ENCODE data around the gene PCDHGB7. TPM values are rescaled to one million over a fixed set of nuclear protein-coding genes. Genes with fewer than 3 reads are reported as not detected.

Gene PCDHGB7
- total RNA-seq, 1 experiment from 2014 or later, result 0.05 TPM

Other genes starting within 250 kb of the PCDHGB7 start
- gene PCDHB7, start 245.0 kb upstream of the PCDHGB7 start, total RNA-seq (2022; extraction: Qiagen RNA extraction; ENCODE audit: low read depth), result not detected in 5 replicates
- 0.25 to 0.43 TPM (median 0.34 TPM) in 5 replicates for gene PCDHB8, start 239.9 kb upstream of the PCDHGB7 start, total RNA-seq (2022; extraction: Qiagen RNA extraction; ENCODE audit: low read depth)
- gene PCDHB16, start 235.3 kb upstream of the PCDHGB7 start, total RNA-seq (2022; extraction: Qiagen RNA extraction; ENCODE audit: low read depth), result 0.04 to 0.30 TPM (median 0.07 TPM) in 5 replicates
- 0.03 to 0.06 TPM in 2 of 5 replicates, not detected in the others for gene PCDHB9, start 230.5 kb upstream of the PCDHGB7 start, total RNA-seq (2022; extraction: Qiagen RNA extraction; ENCODE audit: low read depth)
- 0.06 TPM in 2 of 5 replicates, not detected in the others for gene PCDHB10, start 225.3 kb upstream of the PCDHGB7 start, total RNA-seq (2022; extraction: Qiagen RNA extraction; ENCODE audit: low read depth)
- gene PCDHB11, start 218.1 kb upstream of the PCDHGB7 start, total RNA-seq (2022; extraction: Qiagen RNA extraction; ENCODE audit: low read depth), result 0.06 to 0.14 TPM (median 0.07 TPM) in 4 of 5 replicates, not detected in the other
- gene PCDHB12, start 209.0 kb upstream of the PCDHGB7 start, total RNA-seq (2022; extraction: Qiagen RNA extraction; ENCODE audit: low read depth), result 0.05 to 0.09 TPM in 2 of 5 replicates, not detected in the others
- gene PCDHB13, start 203.8 kb upstream of the PCDHGB7 start, total RNA-seq (2022; extraction: Qiagen RNA extraction; ENCODE audit: low read depth), result 0.06 to 0.12 TPM (median 0.09 TPM) in 5 replicates
- gene PCDHB14, start 194.3 kb upstream of the PCDHGB7 start, total RNA-seq (2022; extraction: Qiagen RNA extraction; ENCODE audit: low read depth), result 0.07 to 0.21 TPM (median 0.09 TPM) in 5 replicates
- 0.06 to 0.10 TPM (median 0.08 TPM) in 3 of 5 replicates, not detected in the others for gene PCDHB15, start 172.3 kb upstream of the PCDHGB7 start, total RNA-seq (2022; extraction: Qiagen RNA extraction; ENCODE audit: low read depth)
- gene SLC25A2, start 113.6 kb upstream of the PCDHGB7 start, total RNA-seq (2022; extraction: Qiagen RNA extraction; ENCODE audit: low read depth), result not detected in 5 replicates
- gene TAF7, start 96.9 kb upstream of the PCDHGB7 start, total RNA-seq (2022; extraction: Qiagen RNA extraction; ENCODE audit: low read depth), result 53.0 to 78.7 TPM (median 74.4 TPM) in 5 replicates
- 0.31 to 0.42 TPM (median 0.35 TPM) in 5 replicates for gene PCDHGA1, start 87.2 kb upstream of the PCDHGB7 start, total RNA-seq (2022; extraction: Qiagen RNA extraction; ENCODE audit: low read depth)
- 0.38 to 0.87 TPM (median 0.47 TPM) in 5 replicates for gene PCDHGA2, start 78.9 kb upstream of the PCDHGB7 start, total RNA-seq (2022; extraction: Qiagen RNA extraction; ENCODE audit: low read depth)
- 0.03 TPM in 1 of 5 replicates, not detected in the others for gene PCDHGA3, start 73.8 kb upstream of the PCDHGB7 start, total RNA-seq (2022; extraction: Qiagen RNA extraction; ENCODE audit: low read depth)
- gene PCDHGB1, start 67.6 kb upstream of the PCDHGB7 start, total RNA-seq (2022; extraction: Qiagen RNA extraction; ENCODE audit: low read depth), result 1.2 to 2.3 TPM (median 1.9 TPM) in 5 replicates
- gene PCDHGA4, start 62.7 kb upstream of the PCDHGB7 start, total RNA-seq (2022; extraction: Qiagen RNA extraction; ENCODE audit: low read depth), result 0.06 to 0.19 TPM (median 0.09 TPM) in 5 replicates
- gene PCDHGB2, start 57.7 kb upstream of the PCDHGB7 start, total RNA-seq (2022; extraction: Qiagen RNA extraction; ENCODE audit: low read depth), result 0.08 TPM in 2 of 5 replicates, not detected in the others
- 0.07 to 0.30 TPM (median 0.13 TPM) in 5 replicates for gene PCDHGA5, start 53.5 kb upstream of the PCDHGB7 start, total RNA-seq (2022; extraction: Qiagen RNA extraction; ENCODE audit: low read depth)
- gene PCDHGB3, start 47.4 kb upstream of the PCDHGB7 start, total RNA-seq (2022; extraction: Qiagen RNA extraction; ENCODE audit: low read depth), result 0.17 to 0.30 TPM (median 0.23 TPM) in 5 replicates
- gene PCDHGA6, start 43.8 kb upstream of the PCDHGB7 start, total RNA-seq (2022; extraction: Qiagen RNA extraction; ENCODE audit: low read depth), result 0.14 to 0.27 TPM (median 0.23 TPM) in 5 replicates
- gene PCDHGA7, start 34.9 kb upstream of the PCDHGB7 start, total RNA-seq (2022; extraction: Qiagen RNA extraction; ENCODE audit: low read depth), result 0.67 to 1.1 TPM (median 0.88 TPM) in 5 replicates
- gene PCDHGB4, start 30.0 kb upstream of the PCDHGB7 start, total RNA-seq (2022; extraction: Qiagen RNA extraction; ENCODE audit: low read depth), result 0.56 to 1.1 TPM (median 0.93 TPM) in 5 replicates
- gene PCDHGA8, start 25.0 kb upstream of the PCDHGB7 start, total RNA-seq (2022; extraction: Qiagen RNA extraction; ENCODE audit: low read depth), result 0.03 TPM in 1 of 5 replicates, not detected in the others
- 2.0 to 3.0 TPM (median 2.5 TPM) in 5 replicates for gene PCDHGB5, start 19.7 kb upstream of the PCDHGB7 start, total RNA-seq (2022; extraction: Qiagen RNA extraction; ENCODE audit: low read depth)
- gene PCDHGA9, start 14.9 kb upstream of the PCDHGB7 start, total RNA-seq (2022; extraction: Qiagen RNA extraction; ENCODE audit: low read depth), result 0.03 to 0.05 TPM (median 0.04 TPM) in 3 of 5 replicates, not detected in the others
- gene PCDHGB6, start 9.7 kb upstream of the PCDHGB7 start, total RNA-seq (2022; extraction: Qiagen RNA extraction; ENCODE audit: low read depth), result 0.06 to 0.15 TPM (median 0.09 TPM) in 5 replicates
- not detected in 5 replicates for gene PCDHGA10, start 4.7 kb upstream of the PCDHGB7 start, total RNA-seq (2022; extraction: Qiagen RNA extraction; ENCODE audit: low read depth)
- 0.06 TPM in 1 of 5 replicates, not detected in the others for gene PCDHGA11, start 3.4 kb downstream of the PCDHGB7 start, total RNA-seq (2022; extraction: Qiagen RNA extraction; ENCODE audit: low read depth)
- gene PCDHGA12, start 12.8 kb downstream of the PCDHGB7 start, total RNA-seq (2022; extraction: Qiagen RNA extraction; ENCODE audit: low read depth), result 0.02 to 0.05 TPM in 2 of 5 replicates, not detected in the others
- gene PCDHGC3, start 58.3 kb downstream of the PCDHGB7 start, total RNA-seq (2022; extraction: Qiagen RNA extraction; ENCODE audit: low read depth), result 6.1 to 7.8 TPM (median 7.0 TPM) in 5 replicates
- gene PCDHGC4, start 67.4 kb downstream of the PCDHGB7 start, total RNA-seq (2022; extraction: Qiagen RNA extraction; ENCODE audit: low read depth), result not detected in 5 replicates
- 0.02 to 0.09 TPM in 2 of 5 replicates, not detected in the others for gene PCDHGC5, start 71.4 kb downstream of the PCDHGB7 start, total RNA-seq (2022; extraction: Qiagen RNA extraction; ENCODE audit: low read depth)
- gene DIAPH1, start 201.3 kb downstream of the PCDHGB7 start, total RNA-seq (2022; extraction: Qiagen RNA extraction; ENCODE audit: low read depth), result 94.4 to 103 TPM (median 98.2 TPM) in 5 replicates
- 48.1 to 52.6 TPM (median 51.4 TPM) in 5 replicates for gene HDAC3, start 219.2 kb downstream of the PCDHGB7 start, total RNA-seq (2022; extraction: Qiagen RNA extraction; ENCODE audit: low read depth)
- gene RELL2, start 219.3 kb downstream of the PCDHGB7 start, total RNA-seq (2022; extraction: Qiagen RNA extraction; ENCODE audit: low read depth), result 3.7 to 5.2 TPM (median 4.3 TPM) in 5 replicates
- 5.5 to 11.6 TPM (median 8.6 TPM) in 5 replicates for gene FCHSD1, start 233.7 kb downstream of the PCDHGB7 start, total RNA-seq (2022; extraction: Qiagen RNA extraction; ENCODE audit: low read depth)

Data from A549 treated with RU486 at 1 μM for 4 hours (cell line).